WTC11 (cell line): Measurements from ENCODE around the gene FAM47E. TPM values are rescaled to one million over a fixed set of nuclear protein-coding genes. Genes with fewer than 3 reads are reported as not detected.

ENCODE experiments used
- ATAC-seq: fragments of 200-7000 bp; cut with Tn5 transposase; 2 replicates; pipeline ENCODE4 v1.10.0; 2021; ENCODE audit warnings: mild to moderate bottlenecking, moderate library complexity
- CTCF ChIA-PET: fragments of 300-600 bp; sonication (Branson Sonifier 250); formaldehyde crosslinking; loops from one replicate; lab custom pipeline; 2021; ENCODE audit warnings: antibody characterized with exemption; lab: Charles Lee
- POLR2A ChIA-PET: fragments of 350-600 bp; sonication (Branson Sonifier 250); formaldehyde crosslinking; loops from one replicate; lab custom pipeline; 2021; ENCODE audit warnings: antibody characterized with exemption; lab: Charles Lee
- DNase-seq: peaks from one replicate; pipeline ENCODE4 v3.0.0; 2021; ENCODE audit warnings: low spot score
- H3K27ac Mint-ChIP-seq: 2 replicates; pipeline ENCODE4 v1.8.0; 2021; ENCODE audit warnings: mixed read lengths
- H3K27me3 Mint-ChIP-seq: 2 replicates; pipeline ENCODE4 v1.8.0; 2021; ENCODE audit warnings: low read depth, mild to moderate bottlenecking, moderate library complexity, mixed read lengths
- H3K36me3 Mint-ChIP-seq: 2 replicates; pipeline ENCODE4 v1.8.0; 2021; ENCODE audit warnings: mixed read lengths
- H3K4me1 Mint-ChIP-seq: 2 replicates; pipeline ENCODE4 v1.8.0; 2022; ENCODE audit warnings: mixed read lengths
- H3K4me3 Mint-ChIP-seq: 2 replicates; pipeline ENCODE4 v1.8.0; 2021; ENCODE audit warnings: mild to moderate bottlenecking, moderate library complexity, mixed read lengths
- H3K9me3 Mint-ChIP-seq: 2 replicates; pipeline ENCODE4 v1.8.0; 2021; ENCODE audit warnings: mixed read lengths
- GABPB1 ChIP-seq: sonication (generic); formaldehyde crosslinking; IDR thresholded peaks from 2 replicates; pipeline ENCODE4 v1.8.1; 2023; ENCODE audit warnings: mild to moderate bottlenecking, missing genetic modification reagents
- HMGA2 ChIP-seq: fragments of 250-450 bp; sonication (Bioruptor Pico); IDR thresholded peaks from 2 replicates; pipeline ENCODE4 v1.4.0; 2021; ENCODE audit warnings: mild to moderate bottlenecking, moderate library complexity
- KAT7 ChIP-seq: sonication (generic); formaldehyde crosslinking; IDR thresholded peaks from 2 replicates; pipeline ENCODE4 v1.8.1; 2023; ENCODE audit warnings: missing genetic modification reagents, mild to moderate bottlenecking, borderline replicate concordance
- NR2C2 ChIP-seq: sonication (generic); formaldehyde crosslinking; IDR thresholded peaks from 2 replicates; pipeline ENCODE4 v1.8.0; 2022; ENCODE audit warnings: mild to moderate bottlenecking, missing genetic modification reagents
- RELA ChIP-seq: sonication (generic); formaldehyde crosslinking; IDR thresholded peaks from 2 replicates; pipeline ENCODE4 v1.8.1; 2022; ENCODE audit warnings: missing genetic modification reagents, mild to moderate bottlenecking, borderline replicate concordance
- ZNF138 ChIP-seq: sonication (generic); formaldehyde crosslinking; conservative IDR thresholded peaks from 2 replicates; pipeline ENCODE4 v1.8.1; 2022; ENCODE audit warnings: mild to moderate bottlenecking, moderate library complexity, missing genetic modification reagents
- ZNF396 ChIP-seq: fragments of 250-450 bp; sonication (Bioruptor Pico); IDR thresholded peaks from 2 replicates; pipeline ENCODE4 v1.8.0; 2021; ENCODE audit warnings: mild to moderate bottlenecking, moderate library complexity, borderline replicate concordance
- ZNF416 ChIP-seq: fragments of 250-450 bp; sonication (Bioruptor Pico); IDR thresholded peaks from 2 replicates; pipeline ENCODE4 v1.9.0; 2021; ENCODE audit warnings: mild to moderate bottlenecking, inconsistent platforms
- total RNA-seq: library from RNA; stranded (reverse); gene quantifications from 3 replicates; pipeline ENCODE4 v1.2.3, GENCODE V29; 2021
- TF ChIP-seq, protein P1 (sequence below): sonication (generic); formaldehyde crosslinking; IDR thresholded peaks from 2 replicates; pipeline ENCODE4 v1.8.1; 2022; ENCODE audit warnings: mild to moderate bottlenecking, missing genetic modification reagents, moderate library complexity, borderline replicate concordance
- TF ChIP-seq, protein P2 (sequence below): sonication (generic); formaldehyde crosslinking; IDR thresholded peaks from 2 replicates; pipeline ENCODE4 v1.8.1; 2022; ENCODE audit warnings: low read depth, missing genetic modification reagents, borderline replicate concordance
- TF ChIP-seq, protein P3 (sequence below): sonication (generic); formaldehyde crosslinking; IDR thresholded peaks from 2 replicates; pipeline ENCODE4 v1.8.1; 2023; ENCODE audit warnings: mild to moderate bottlenecking, missing genetic modification reagents
- TF ChIP-seq, protein P4 (sequence below): sonication (generic); formaldehyde crosslinking; IDR thresholded peaks from 2 replicates; pipeline ENCODE4 v1.8.1; 2023; ENCODE audit warnings: mild to moderate bottlenecking, missing genetic modification reagents
- TF ChIP-seq, protein P5 (sequence below): sonication (generic); formaldehyde crosslinking; IDR thresholded peaks from 2 replicates; pipeline ENCODE4 v1.8.0; 2022; ENCODE audit warnings: mild to moderate bottlenecking, missing genetic modification reagents
- TF ChIP-seq, protein P6 (sequence below): fragments of 250-450 bp; sonication (Bioruptor Pico); IDR thresholded peaks from 2 replicates; pipeline ENCODE4 v2.1.2; 2022; ENCODE audit warnings: mild to moderate bottlenecking, moderate library complexity
- TF ChIP-seq, protein P7 (sequence below): sonication (generic); formaldehyde crosslinking; IDR thresholded peaks from 2 replicates; pipeline ENCODE4 v1.8.1; 2022; ENCODE audit warnings: low read depth, mild to moderate bottlenecking, moderate library complexity, missing genetic modification reagents, borderline replicate concordance
- TF ChIP-seq, protein P8 (sequence below): sonication (generic); formaldehyde crosslinking; IDR thresholded peaks from 2 replicates; pipeline ENCODE4 v1.8.0; 2023; ENCODE audit warnings: mild to moderate bottlenecking, missing genetic modification reagents
- TF ChIP-seq, protein P9 (sequence below): fragments of 250-450 bp; sonication (Bioruptor Pico); IDR thresholded peaks from 2 replicates; pipeline ENCODE4 v1.9.0; 2021; ENCODE audit warnings: moderate library complexity, mild to moderate bottlenecking, inconsistent platforms, borderline replicate concordance

FAM47E gene
- total RNA-seq, 1 experiment from 2014 or later: 1.4 TPM

DNA sequence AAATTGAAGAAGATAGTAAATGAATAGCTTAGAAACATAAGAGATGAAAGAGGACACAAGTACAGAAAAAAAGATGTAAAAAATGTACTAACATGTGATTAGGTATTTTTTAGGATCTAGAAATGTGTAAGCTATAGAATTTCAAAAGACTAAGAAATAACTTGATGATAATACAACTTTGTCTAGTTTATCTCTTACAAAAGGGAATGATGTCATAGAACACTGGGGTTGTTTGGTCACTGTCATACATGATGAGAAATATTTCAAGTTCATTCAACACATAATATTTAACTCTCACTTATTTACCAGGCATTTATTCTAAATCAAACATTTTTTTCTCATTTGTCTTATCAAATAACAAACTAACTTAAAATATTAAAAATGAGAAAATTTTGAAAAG is 73.6 kb downstream of the FAM47E start:
- POLR2A ChIA-PET: no interaction called here
- no peak for DNase-seq
- H3K27ac Mint-ChIP-seq: no peak overlapping the region
- peaks cover 42% of the 10 kb centered on the region for H3K9me3 Mint-ChIP-seq
- H3K36me3 Mint-ChIP-seq: peaks cover 18% of the 10 kb centered on the region
- TF ChIP-seq ZNF396 (no peak), ZNF138 (CRISPR knock-in tag) (no peak), RELA (CRISPR knock-in tag) (no peak), HMGA2 (CRISPR knock-in tag) (no peak), KAT7 (CRISPR knock-in tag) (no peak), NR2C2 (CRISPR knock-in tag) (no peak), ZNF416 (no peak), GABPB1 (CRISPR knock-in tag) (no peak)
- TF ChIP-seq, protein P1, sequence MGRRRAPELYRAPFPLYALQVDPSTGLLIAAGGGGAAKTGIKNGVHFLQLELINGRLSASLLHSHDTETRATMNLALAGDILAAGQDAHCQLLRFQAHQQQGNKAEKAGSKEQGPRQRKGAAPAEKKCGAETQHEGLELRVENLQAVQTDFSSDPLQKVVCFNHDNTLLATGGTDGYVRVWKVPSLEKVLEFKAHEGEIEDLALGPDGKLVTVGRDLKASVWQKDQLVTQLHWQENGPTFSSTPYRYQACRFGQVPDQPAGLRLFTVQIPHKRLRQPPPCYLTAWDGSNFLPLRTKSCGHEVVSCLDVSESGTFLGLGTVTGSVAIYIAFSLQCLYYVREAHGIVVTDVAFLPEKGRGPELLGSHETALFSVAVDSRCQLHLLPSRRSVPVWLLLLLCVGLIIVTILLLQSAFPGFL (CRISPR knock-in tag): no peak
- TF ChIP-seq, protein P2, sequence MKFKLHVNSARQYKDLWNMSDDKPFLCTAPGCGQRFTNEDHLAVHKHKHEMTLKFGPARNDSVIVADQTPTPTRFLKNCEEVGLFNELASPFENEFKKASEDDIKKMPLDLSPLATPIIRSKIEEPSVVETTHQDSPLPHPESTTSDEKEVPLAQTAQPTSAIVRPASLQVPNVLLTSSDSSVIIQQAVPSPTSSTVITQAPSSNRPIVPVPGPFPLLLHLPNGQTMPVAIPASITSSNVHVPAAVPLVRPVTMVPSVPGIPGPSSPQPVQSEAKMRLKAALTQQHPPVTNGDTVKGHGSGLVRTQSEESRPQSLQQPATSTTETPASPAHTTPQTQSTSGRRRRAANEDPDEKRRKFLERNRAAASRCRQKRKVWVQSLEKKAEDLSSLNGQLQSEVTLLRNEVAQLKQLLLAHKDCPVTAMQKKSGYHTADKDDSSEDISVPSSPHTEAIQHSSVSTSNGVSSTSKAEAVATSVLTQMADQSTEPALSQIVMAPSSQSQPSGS (CRISPR knock-in tag): no peak
- TF ChIP-seq, protein P3, sequence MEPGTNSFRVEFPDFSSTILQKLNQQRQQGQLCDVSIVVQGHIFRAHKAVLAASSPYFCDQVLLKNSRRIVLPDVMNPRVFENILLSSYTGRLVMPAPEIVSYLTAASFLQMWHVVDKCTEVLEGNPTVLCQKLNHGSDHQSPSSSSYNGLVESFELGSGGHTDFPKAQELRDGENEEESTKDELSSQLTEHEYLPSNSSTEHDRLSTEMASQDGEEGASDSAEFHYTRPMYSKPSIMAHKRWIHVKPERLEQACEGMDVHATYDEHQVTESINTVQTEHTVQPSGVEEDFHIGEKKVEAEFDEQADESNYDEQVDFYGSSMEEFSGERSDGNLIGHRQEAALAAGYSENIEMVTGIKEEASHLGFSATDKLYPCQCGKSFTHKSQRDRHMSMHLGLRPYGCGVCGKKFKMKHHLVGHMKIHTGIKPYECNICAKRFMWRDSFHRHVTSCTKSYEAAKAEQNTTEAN (CRISPR knock-in tag): no peak
- TF ChIP-seq, protein P4, sequence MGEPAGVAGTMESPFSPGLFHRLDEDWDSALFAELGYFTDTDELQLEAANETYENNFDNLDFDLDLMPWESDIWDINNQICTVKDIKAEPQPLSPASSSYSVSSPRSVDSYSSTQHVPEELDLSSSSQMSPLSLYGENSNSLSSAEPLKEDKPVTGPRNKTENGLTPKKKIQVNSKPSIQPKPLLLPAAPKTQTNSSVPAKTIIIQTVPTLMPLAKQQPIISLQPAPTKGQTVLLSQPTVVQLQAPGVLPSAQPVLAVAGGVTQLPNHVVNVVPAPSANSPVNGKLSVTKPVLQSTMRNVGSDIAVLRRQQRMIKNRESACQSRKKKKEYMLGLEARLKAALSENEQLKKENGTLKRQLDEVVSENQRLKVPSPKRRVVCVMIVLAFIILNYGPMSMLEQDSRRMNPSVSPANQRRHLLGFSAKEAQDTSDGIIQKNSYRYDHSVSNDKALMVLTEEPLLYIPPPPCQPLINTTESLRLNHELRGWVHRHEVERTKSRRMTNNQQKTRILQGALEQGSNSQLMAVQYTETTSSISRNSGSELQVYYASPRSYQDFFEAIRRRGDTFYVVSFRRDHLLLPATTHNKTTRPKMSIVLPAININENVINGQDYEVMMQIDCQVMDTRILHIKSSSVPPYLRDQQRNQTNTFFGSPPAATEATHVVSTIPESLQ (CRISPR knock-in tag): no peak
- TF ChIP-seq, protein P5, sequence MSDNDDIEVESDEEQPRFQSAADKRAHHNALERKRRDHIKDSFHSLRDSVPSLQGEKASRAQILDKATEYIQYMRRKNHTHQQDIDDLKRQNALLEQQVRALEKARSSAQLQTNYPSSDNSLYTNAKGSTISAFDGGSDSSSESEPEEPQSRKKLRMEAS (CRISPR knock-in tag): no peak
- TF ChIP-seq, protein P6, sequence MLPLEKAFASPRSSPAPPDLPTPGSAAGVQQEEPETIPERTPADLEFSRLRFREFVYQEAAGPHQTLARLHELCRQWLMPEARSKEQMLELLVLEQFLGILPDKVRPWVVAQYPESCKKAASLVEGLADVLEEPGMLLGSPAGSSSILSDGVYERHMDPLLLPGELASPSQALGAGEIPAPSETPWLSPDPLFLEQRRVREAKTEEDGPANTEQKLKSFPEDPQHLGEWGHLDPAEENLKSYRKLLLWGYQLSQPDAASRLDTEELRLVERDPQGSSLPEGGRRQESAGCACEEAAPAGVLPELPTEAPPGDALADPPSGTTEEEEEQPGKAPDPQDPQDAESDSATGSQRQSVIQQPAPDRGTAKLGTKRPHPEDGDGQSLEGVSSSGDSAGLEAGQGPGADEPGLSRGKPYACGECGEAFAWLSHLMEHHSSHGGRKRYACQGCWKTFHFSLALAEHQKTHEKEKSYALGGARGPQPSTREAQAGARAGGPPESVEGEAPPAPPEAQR (CRISPR knock-in tag): no peak
- TF ChIP-seq, protein P7, sequence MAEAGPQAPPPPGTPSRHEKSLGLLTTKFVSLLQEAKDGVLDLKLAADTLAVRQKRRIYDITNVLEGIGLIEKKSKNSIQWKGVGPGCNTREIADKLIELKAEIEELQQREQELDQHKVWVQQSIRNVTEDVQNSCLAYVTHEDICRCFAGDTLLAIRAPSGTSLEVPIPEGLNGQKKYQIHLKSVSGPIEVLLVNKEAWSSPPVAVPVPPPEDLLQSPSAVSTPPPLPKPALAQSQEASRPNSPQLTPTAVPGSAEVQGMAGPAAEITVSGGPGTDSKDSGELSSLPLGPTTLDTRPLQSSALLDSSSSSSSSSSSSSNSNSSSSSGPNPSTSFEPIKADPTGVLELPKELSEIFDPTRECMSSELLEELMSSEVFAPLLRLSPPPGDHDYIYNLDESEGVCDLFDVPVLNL (CRISPR knock-in tag): no peak
- TF ChIP-seq, protein P8, sequence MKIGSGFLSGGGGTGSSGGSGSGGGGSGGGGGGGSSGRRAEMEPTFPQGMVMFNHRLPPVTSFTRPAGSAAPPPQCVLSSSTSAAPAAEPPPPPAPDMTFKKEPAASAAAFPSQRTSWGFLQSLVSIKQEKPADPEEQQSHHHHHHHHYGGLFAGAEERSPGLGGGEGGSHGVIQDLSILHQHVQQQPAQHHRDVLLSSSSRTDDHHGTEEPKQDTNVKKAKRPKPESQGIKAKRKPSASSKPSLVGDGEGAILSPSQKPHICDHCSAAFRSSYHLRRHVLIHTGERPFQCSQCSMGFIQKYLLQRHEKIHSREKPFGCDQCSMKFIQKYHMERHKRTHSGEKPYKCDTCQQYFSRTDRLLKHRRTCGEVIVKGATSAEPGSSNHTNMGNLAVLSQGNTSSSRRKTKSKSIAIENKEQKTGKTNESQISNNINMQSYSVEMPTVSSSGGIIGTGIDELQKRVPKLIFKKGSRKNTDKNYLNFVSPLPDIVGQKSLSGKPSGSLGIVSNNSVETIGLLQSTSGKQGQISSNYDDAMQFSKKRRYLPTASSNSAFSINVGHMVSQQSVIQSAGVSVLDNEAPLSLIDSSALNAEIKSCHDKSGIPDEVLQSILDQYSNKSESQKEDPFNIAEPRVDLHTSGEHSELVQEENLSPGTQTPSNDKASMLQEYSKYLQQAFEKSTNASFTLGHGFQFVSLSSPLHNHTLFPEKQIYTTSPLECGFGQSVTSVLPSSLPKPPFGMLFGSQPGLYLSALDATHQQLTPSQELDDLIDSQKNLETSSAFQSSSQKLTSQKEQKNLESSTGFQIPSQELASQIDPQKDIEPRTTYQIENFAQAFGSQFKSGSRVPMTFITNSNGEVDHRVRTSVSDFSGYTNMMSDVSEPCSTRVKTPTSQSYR (CRISPR knock-in tag): no peak
- TF ChIP-seq, protein P9, sequence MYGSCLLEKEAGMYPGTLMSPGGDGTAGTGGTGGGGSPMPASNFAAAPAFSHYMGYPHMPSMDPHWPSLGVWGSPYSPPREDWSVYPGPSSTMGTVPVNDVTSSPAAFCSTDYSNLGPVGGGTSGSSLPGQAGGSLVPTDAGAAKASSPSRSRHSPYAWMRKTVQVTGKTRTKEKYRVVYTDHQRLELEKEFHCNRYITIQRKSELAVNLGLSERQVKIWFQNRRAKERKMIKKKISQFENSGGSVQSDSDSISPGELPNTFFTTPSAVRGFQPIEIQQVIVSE (CRISPR knock-in tag): no peak
- TF ChIP-seq, all 79 proteins: peak for 0
- CTCF ChIA-PET: no interaction called here
- Mint-ChIP-seq H3K4me3 (no peak overlapping the region), H3K27me3 (peaks cover 2% of the 10 kb centered on the region; the same call in 1 of the 2 replicates), H3K4me1 (no peaks in the 10 kb centered on the region)
- no peak for ATAC-seq
